Measurements from ENCODE around the gene RAVER1. TPM values are rescaled to one million over a fixed set of nuclear protein-coding genes. Genes with fewer than 3 reads are reported as not detected.

Gene RAVER1
- total and polyA plus RNA-seq, 2 experiments from 2014 or later: 23.0 to 29.2 TPM

DNA sequence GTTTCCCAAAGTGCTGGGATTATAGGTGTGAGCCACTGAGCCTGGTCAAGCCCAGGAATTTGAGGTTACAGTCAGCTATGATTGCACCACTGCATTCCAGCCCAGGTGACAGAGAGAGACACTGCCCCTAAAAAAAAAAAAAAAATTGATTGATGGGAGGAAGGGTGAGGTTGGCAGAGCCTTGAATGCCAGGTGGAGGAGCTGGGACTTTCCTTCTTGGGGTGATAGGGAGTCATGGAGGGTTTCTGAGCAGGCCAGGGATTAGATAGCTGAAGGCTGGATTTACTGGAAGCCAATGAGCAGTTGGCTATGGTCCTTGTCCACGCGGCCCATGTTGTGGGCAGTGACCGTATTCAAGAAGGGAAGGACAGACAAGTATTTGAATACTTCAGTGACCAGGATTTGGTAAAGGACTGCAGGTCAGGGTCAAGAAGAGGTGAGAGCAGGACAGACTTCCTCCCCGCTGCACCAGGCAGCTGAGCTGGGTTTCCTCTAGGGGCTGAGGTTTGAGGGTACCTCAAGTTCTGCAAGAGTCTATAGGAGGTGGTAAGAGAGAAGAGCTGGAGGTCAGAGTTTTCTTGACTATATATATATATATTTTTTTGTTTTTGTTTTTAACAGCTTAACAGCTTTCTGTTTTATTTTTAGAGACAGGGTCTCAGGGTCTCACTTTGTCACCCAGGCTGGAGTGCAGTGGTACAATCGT lies 53.4 kb downstream of the RAVER1 start:
- no peaks in the 10 kb centered on the region for H4K20me1 ChIP-seq (ENCODE audit: insufficient read depth)
- no peak overlapping the region for H2AFZ ChIP-seq
- no peak for DNase-seq
- H3K36me3 ChIP-seq (ENCODE audit: low read depth): no peaks in the 10 kb centered on the region
- 99% methylated on average over 5 of the region's 5 CpGs for WGBS, 2 experiments (ENCODE audit: low coverage in 1 of 2, low lambda C conversion rate in 2 of 2, missing lambda C conversion rate in 2 of 2)
- peaks cover 3% of the 10 kb centered on the region; the same call in 1 of the 2 replicates for H3F3A ChIP-seq (ENCODE audit: insufficient read depth)
- H3K4me1 ChIP-seq (ENCODE audit: insufficient read depth): no peaks in the 10 kb centered on the region
- H3K9me2 ChIP-seq (ENCODE audit: insufficient read depth): no peaks in the 10 kb centered on the region
- H3K27me3 ChIP-seq (replicated peaks; ENCODE audit: insufficient read depth): no peaks in the 10 kb centered on the region
- no peak for TF ChIP-seq EZH2 (IDR thresholded peaks at IDR 0.05; ENCODE audit: insufficient read depth, poor library complexity, severe bottlenecking)
- TF ChIP-seq EZH2phosphoT487 (IDR thresholded peaks at IDR 0.05; ENCODE audit: insufficient read depth, low read depth): no peak
- H3K9me3 ChIP-seq (ENCODE audit: low read depth): no peaks in the 10 kb centered on the region
- no peak overlapping the region for H3K4me3 ChIP-seq
- H3K4me2 ChIP-seq (ENCODE audit: unreplicated experiment): no peak overlapping the region
- no peak overlapping the region for H3K27ac ChIP-seq
- H3K79me2 ChIP-seq (ENCODE audit: insufficient read depth): no peaks in the 10 kb centered on the region
- in situ Hi-C loops (cut with MboI): no loop called here
- H3K9ac ChIP-seq: no peak overlapping the region

DNA sequence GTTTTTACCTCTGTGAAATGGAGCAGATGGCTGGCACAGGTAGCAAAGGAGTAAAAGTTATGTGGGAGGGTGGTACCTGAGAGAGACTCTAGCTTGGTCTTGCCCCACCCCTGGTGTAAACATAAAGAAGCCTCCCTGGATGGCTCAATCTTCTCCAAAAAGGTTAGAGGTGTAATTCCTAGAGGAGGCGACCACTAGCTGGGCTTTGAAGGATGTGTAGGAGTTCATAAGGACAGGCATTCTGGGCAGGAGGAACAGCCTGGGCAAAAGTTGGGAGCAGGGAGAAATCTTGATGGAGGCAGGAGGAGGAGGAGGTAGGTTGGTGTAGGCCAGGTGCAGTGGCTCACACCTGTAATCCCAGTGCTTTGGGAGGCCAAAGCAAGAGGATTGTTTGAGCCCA lies 54.4 kb downstream of the RAVER1 start:
- in situ Hi-C loops (cut with MboI): no loop called here
- no peaks in the 10 kb centered on the region for H3K9me3 ChIP-seq (ENCODE audit: low read depth)
- no peaks in the 10 kb centered on the region for H3K27me3 ChIP-seq (replicated peaks; ENCODE audit: insufficient read depth)
- DNase-seq: no peak
- H3K36me3 ChIP-seq (ENCODE audit: low read depth): no peaks in the 10 kb centered on the region
- WGBS, 2 experiments (ENCODE audit: low coverage in 1 of 2, low lambda C conversion rate in 2 of 2, missing lambda C conversion rate in 2 of 2): 50 to 55% methylated on average over 1 of the region's 1 CpG
- no peaks in the 10 kb centered on the region for H3K79me2 ChIP-seq (ENCODE audit: insufficient read depth)
- H3K9ac ChIP-seq: no peak overlapping the region
- no peaks in the 10 kb centered on the region for H4K20me1 ChIP-seq (ENCODE audit: insufficient read depth)
- no peak overlapping the region for H3K4me2 ChIP-seq (ENCODE audit: unreplicated experiment)
- no peaks in the 10 kb centered on the region for H3K4me1 ChIP-seq (ENCODE audit: insufficient read depth)
- TF ChIP-seq EZH2phosphoT487 (IDR thresholded peaks at IDR 0.05; ENCODE audit: insufficient read depth, low read depth) (no peak), EZH2 (IDR thresholded peaks at IDR 0.05; ENCODE audit: insufficient read depth, poor library complexity, severe bottlenecking) (no peak)
- no peak overlapping the region for H2AFZ ChIP-seq
- no peak overlapping the region for H3K27ac ChIP-seq
- H3K4me3 ChIP-seq: no peak overlapping the region
- peaks cover 3% of the 10 kb centered on the region; the same call in 1 of the 2 replicates for H3F3A ChIP-seq (ENCODE audit: insufficient read depth)
- no peaks in the 10 kb centered on the region for H3K9me2 ChIP-seq (ENCODE audit: insufficient read depth)

DNA sequence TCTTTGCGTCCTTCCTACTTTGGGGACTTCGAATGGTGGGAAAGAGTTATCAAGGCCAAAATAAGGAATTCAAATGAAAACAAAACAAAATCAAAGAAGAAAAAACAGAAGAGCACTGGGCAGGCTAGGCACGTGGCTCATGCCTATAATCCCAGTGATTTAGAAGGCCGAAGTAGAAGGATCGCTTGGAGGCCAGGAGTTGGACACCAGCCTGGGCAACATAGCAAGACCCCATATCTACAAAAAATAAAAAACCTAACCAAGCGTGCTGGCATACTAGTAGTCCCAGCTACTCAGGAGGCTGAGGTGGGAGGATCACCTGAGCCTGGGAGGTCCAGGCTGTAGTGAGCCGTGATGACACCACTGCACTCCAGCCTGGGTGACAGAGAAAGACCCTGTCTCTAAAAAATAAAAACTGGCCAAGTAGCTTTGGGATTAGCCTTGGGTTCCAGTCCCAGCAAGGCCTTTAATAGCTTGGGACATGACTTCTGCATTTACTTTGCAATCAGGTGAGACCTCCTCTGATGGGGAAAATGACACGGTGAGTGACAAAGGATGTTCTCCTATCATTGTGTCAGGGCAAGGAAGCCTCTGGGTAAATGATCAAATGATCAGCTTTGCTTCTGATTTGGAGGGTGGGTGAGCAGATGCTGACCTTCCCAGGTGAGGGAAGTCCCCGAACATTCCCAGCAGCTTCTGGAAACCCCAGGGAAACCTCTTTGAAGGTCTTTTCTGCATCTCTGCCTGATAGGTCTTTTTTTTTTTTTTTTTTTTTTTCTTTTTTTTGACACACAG lies 55.3 kb downstream of the RAVER1 start:
- no peaks in the 10 kb centered on the region for H3K36me3 ChIP-seq (ENCODE audit: low read depth)
- TF ChIP-seq EZH2 (IDR thresholded peaks at IDR 0.05; ENCODE audit: insufficient read depth, poor library complexity, severe bottlenecking) (no peak), EZH2phosphoT487 (IDR thresholded peaks at IDR 0.05; ENCODE audit: insufficient read depth, low read depth) (no peak)
- 93% methylated on average over 9 of the region's 9 CpGs for WGBS, 2 experiments (ENCODE audit: low coverage in 1 of 2, low lambda C conversion rate in 2 of 2, missing lambda C conversion rate in 2 of 2)
- H3K9ac ChIP-seq: no peak overlapping the region
- H3F3A ChIP-seq (ENCODE audit: insufficient read depth): peaks cover 3% of the 10 kb centered on the region; the same call in 1 of the 2 replicates
- H3K9me3 ChIP-seq (ENCODE audit: low read depth): no peaks in the 10 kb centered on the region
- no peaks in the 10 kb centered on the region for H3K79me2 ChIP-seq (ENCODE audit: insufficient read depth)
- no peak overlapping the region for H3K4me3 ChIP-seq
- DNase-seq: no peak
- H3K9me2 ChIP-seq (ENCODE audit: insufficient read depth): no peaks in the 10 kb centered on the region
- H2AFZ ChIP-seq: no peak overlapping the region
- H4K20me1 ChIP-seq (ENCODE audit: insufficient read depth): no peaks in the 10 kb centered on the region
- no peaks in the 10 kb centered on the region for H3K27me3 ChIP-seq (replicated peaks; ENCODE audit: insufficient read depth)
- no peak overlapping the region for H3K27ac ChIP-seq
- in situ Hi-C loops (cut with MboI): no loop called here
- H3K4me2 ChIP-seq (ENCODE audit: unreplicated experiment): no peak overlapping the region
- no peaks in the 10 kb centered on the region for H3K4me1 ChIP-seq (ENCODE audit: insufficient read depth)

DNA sequence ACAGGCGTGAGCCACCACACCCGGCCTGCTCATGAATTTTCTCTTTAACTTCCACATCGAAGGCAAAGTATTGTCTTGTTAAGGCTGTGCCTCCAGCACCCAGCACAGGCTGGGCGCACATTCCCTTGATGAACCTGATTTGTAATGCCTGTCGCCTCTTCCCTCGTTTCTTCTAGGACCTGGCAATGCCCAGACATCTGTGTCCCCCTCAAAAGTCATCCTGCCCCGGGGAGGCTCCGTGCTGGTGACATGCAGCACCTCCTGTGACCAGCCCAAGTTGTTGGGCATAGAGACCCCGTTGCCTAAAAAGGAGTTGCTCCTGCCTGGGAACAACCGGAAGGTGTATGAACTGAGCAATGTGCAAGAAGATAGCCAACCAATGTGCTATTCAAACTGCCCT lies 58.7 kb downstream of the RAVER1 start:
- Histone ChIP-seq H2AFZ (no peak overlapping the region), H3K79me2 (ENCODE audit: insufficient read depth) (no peaks in the 10 kb centered on the region), H3F3A (ENCODE audit: insufficient read depth) (peaks cover 3% of the 10 kb centered on the region; the same call in 1 of the 2 replicates), H4K20me1 (ENCODE audit: insufficient read depth) (no peaks in the 10 kb centered on the region), H3K9me2 (ENCODE audit: insufficient read depth) (no peaks in the 10 kb centered on the region), H3K27me3 (replicated peaks; ENCODE audit: insufficient read depth) (no peaks in the 10 kb centered on the region), H3K9me3 (ENCODE audit: low read depth) (no peaks in the 10 kb centered on the region), H3K36me3 (ENCODE audit: low read depth) (no peaks in the 10 kb centered on the region), H3K9ac (no peak overlapping the region), H3K4me3 (no peak overlapping the region), H3K27ac (no peak overlapping the region), H3K4me1 (ENCODE audit: insufficient read depth) (no peaks in the 10 kb centered on the region), H3K4me2 (ENCODE audit: unreplicated experiment) (no peak overlapping the region)
- WGBS, 2 experiments (ENCODE audit: low coverage in 1 of 2, low lambda C conversion rate in 2 of 2, missing lambda C conversion rate in 2 of 2): 78 to 81% methylated on average over 10 of the region's 10 CpGs
- no peak for DNase-seq
- in situ Hi-C loops (cut with MboI): loop anchor here (5.0 kb wide), 1 partner anchor 113 kb away; no protein-coding TSS in a partner anchor
- TF ChIP-seq EZH2phosphoT487 (IDR thresholded peaks at IDR 0.05; ENCODE audit: insufficient read depth, low read depth) (no peak), EZH2 (IDR thresholded peaks at IDR 0.05; ENCODE audit: insufficient read depth, poor library complexity, severe bottlenecking) (no peak)
